ENCODE results near the gene CRMP1.
"Not testable (repeated sequence)": the region's sequence is repeated elsewhere in the genome, so short reads cannot be mapped to it uniquely, and the experiment has no call there.

Gene CRMP1

DNA sequence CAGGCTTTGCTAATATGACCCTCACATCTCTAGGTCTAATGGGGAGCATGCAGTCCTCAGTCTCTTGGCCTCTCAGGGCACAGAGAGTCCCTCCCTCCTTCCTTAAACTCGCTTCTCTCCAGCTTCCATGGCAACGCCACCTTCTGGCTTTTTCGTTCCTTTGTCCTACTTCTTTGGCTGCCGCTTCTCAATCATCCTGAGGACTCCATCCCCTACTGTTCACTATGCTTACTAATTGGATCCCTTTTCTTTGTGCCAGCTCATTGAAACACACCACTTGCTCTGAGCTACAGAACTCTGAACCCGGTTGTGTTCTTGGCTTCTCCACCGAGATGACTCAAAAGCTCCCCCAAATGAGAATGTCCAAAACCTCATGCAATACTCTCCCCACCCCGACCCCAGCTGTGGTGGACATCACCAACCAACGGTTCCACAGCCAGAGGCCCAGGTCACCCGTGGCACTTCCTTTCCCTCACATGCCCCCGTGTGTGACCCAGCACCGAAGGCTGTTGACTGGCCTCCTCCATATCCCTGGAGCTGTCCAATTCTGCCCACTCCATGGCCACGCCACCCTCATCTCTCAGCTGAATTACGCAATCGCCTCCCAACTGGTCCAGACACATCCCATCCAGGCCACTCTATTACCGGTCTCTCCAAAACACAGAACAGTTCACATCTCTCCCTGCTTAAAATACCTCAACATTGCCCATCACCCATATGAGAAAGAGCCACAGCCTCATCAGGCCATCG, 34.7 kb downstream of the CRMP1 start:
- peak in 18 of 58 donors; percentile 15 to 78 (median 39) for DNase-seq

DNA sequence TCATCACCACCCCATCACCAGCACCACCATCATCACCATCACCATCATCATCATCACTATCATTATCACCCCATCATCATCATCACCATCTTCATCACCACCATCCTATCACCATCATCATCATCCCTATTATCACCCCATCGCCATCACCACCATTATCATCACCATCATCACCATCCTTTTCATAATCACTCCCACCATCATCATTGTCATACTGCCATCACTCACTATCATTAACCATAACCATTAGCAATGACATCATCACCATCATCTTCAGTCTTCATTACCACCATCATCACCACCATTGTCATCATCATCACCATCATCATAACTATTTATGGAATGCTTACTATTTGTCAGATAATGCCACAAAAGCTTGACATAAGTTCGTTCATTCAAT, 35.7 kb downstream of the CRMP1 start:
- DNase-seq = no peak

DNA sequence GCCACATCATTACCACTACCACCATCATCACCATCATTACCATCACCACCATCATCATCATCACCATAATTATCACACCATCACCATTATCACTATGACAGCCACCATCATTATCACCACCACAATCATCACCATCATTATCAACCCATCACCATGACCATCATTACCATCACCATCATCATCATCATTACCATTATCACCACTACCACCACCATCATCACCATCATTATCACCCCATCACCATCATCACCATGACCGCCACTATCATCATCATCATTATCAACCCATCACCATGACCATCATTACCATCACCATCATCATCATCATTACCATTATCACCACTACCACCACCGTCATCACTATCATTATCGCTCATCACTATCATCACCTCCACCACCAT, 36.5 kb downstream of the CRMP1 start:
- not testable (repeated sequence) for DNase-seq

DNA sequence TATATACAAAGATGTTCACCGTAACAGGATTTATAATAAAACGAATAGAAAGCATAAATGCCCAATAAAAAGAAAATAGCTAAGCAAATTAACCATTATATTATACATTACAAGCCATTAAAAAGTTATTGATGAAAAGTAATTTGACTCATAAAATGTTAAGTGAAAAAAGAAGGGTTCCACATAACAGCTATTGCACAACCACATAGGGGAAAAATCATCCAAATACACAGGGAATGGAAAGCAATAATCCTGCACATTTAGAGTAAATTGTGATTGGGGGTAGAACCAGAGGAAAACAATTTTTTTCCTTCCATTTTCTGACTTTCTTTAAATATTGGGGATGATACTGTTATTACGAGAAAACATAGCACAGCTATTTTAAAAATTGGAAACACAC, 38.0 kb downstream of the CRMP1 start:
- no peak for DNase-seq

DNA sequence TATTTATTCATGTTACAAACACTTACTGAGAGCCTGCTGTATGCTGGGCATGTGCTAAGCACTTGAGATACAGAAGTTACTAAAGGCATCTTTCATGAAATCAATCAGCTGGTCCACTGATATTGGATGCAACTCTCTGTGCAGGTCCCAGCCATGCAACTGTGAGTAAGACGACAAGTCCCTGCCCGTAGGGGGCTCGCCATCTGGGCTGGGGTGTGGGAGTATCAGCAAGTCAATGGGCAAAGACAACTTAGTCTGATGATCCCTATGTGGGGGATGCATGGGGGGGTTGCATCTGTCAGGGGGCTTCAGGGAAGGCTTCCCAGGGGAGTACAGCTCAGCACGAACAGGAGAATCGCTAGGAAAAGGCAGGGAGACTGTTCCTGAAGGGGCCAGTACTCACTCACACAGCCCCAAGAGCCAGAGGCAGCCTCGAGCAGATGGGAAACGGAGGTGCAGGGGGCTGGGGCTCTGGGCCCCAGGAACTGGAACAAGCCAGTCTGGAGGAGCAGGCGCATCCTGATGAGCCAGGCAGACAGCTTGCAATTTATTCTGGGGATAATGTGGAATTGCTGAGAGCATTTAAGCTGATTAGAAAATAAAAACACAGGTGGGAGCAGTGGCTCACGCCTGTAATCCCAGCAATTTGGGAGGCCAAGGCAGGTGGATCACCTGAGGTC, 40.2 kb downstream of the CRMP1 start:
- no peak for DNase-seq

DNA sequence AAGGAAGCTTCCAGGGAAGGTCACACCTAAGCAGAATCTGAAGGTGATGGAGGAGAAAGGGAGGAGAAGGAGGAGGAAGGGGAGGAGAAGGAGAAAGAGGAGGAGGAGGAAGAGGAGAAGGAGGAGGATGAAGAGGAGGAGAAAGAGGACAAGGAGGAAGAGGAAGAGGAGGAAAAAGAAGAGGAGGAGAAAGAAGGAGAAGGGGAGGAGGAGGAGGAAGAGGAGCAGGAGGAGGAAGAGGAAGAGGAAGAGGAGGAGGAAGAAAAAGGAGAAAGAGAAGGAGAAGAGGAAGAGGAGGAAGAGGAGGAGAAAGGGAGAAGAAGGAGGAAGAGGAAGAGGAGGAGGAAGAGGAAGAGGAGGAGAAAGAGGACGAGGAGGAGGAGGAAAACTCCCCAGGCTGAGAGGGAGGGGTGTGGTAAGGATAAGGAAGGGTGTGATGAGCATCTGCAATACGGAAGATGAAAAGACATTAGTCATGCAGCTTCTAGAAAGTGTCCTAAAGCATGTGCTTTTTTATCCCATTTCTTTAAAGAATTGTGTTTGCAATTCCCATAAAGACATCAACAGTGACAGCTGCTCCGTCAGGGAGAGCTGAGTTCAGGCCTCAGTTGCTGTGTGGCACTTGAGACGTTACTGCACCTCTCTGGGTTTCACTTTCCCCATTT, 41.1 kb downstream of the CRMP1 start:
- no peak for DNase-seq

DNA sequence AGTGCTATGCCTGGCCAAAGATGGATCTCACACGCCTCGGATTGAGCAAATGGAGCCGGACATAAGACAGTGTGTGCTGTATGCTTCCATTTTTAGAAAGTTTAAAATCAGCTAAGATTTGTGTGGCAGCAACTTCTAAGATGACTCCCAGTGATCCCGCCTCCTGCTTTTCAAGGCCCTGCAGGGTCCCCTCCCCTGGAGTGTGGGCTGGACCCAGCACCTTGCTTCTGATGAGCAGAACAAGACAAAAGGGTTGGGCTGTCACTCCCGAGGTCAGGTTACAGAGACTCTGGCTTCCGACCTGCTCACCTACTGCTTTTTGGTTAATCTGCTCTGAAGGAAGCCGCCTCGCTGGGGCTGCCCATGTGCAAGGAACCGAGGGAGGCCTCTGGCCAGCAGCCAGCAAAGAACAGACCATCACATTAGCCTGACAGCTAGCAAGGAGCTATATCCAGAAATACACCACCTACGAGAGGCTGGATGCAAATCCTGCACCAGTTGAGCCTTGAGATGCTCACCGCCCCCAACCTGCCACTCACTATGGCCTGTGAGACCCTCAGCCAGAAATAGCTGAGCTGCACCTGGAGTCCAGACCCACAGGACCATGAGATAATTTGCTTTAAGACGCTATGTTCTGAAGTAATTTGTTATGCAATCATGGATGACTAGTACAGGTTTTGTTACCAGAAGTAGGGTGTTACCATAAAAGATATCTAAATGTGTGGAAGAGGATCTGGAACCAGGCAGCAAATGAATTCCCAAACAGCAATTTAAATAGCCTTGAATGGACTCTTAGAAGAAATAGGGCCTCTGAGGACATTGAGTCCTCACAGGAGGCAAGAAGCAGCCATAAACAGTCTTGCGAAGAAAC, 47.6 kb downstream of the CRMP1 start:
- peak in 23 of 58 donors; percentile 6 to 62 (median 40) for DNase-seq

DNA sequence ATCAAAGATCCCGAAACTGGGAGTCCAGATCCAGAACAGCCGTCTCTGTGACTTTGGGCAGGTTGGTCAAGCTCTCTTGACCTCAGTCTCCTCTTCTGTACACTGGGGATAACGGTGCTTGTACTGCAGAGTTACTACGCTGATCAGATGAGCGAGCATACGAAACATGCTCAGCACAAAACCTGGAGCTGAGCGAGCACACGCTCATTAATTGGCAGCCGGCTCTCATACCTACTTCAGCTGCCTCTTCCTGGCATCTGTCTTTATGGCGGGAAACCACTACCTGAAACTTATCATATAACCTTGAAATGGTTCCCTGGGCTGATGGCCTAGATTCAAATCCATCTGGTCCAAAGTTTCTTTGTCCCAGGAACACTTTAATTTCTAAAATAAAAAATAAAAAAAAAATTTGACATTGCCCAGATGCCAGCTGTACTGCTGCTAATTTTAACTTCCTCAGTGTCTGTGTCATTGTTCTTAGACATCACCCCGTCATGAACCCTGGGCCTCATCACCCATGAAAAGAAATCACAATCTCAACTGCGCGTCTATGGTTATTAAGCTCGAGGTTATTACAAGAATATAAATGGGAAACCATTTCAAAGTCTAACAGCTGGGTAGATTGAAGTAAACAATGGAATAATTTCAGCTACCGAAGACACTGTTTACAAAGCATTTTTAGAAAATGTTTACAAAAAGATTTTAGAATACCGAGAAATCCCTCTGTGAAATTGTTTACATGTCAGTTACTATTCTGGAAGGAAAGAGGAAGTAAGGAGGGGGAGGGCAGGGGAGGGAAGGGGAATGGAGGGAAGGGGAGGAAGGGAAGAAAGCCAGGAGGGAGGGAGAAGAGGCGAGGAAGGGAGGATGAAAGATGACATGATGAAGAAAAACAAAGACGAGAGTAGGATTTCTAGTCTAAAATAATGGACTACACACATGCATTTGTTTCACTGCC, 49.0 kb downstream of the CRMP1 start:
- no peak for DNase-seq

DNA sequence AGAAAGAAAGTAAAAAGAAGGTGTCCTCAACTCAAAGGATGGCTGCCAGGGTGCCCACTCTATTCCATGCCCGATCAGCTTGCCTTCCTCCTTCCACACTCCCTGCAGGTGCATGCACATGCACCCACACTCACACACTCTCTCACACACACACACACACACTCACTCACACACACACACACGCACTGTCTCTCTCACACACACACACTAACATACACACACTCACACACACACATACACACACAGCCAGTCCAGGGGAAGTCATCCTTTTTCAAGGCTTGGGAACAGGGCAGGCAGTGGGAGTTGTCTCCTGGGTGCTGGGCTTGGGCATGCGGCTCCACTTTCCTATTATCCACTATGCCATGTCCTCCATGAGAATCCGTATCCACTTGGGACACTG, 50.4 kb downstream of the CRMP1 start:
- DNase-seq = no peak

DNA sequence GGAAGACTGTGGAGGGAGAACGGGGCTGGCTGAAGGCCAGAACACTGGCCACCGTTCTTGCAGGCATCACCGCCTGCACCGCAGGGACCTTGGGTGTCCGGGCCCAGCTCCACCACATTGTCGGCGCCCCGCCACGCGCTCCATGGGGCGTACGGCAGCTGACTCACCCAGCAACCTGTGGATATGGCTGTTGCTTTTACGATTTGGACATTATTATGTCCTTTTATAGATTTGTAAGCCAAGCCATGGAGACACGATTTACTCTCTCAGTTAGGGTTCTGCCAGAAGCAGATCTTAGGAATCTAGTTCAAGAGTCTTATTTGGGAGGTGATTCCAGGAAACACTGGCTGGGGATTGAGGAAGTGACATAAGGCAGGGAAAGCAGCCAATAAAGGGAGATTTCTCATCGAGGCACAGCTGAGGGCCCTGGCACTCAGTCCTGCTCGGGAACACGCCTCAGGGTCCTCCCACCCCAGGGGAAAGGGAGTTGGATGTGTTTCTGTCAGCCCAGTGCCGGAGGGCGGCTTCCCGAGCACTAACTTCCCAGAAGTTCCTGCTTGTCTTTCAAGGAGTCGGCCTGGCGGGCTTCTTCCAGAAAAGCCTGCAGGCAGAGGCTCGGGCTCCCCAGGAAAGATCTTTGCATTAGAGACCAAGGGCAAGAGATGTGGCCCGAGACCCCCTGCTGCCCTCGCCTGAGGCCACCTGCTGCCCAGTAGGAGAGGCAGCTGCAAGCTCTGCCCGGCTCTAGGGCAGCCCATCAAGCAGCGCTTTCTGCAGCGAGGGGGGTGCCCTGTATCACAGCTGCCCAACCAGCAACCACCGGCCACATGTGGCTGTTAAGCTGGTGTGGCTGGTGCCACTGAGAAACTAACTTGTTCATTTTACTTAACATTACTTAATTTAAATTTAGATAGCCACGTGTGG, 52.9 kb downstream of the CRMP1 start:
- peak in 9 of 58 donors; percentile 5 to 79 (median 23) for DNase-seq

DNA sequence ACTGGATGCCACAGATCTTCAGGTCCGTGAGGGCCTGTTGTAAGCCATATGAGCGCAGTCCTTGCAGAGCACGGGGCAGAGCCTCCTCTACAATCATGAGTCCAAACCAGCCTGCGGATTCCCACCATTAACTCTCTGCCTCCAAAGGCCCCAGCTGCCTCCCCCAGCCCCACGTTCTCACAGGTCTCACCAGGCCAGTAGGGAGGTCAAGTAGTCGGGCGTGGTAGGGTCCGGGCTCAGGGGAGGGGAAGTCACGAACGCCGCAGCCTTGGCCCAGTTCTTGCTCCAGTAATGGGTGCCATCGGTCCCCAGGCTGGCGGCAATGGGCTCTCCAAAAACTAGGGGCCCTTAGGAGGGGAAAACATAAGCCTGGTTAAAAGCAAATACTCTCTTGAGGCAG, 53.6 kb downstream of the CRMP1 start:
- no peak for DNase-seq

DNA sequence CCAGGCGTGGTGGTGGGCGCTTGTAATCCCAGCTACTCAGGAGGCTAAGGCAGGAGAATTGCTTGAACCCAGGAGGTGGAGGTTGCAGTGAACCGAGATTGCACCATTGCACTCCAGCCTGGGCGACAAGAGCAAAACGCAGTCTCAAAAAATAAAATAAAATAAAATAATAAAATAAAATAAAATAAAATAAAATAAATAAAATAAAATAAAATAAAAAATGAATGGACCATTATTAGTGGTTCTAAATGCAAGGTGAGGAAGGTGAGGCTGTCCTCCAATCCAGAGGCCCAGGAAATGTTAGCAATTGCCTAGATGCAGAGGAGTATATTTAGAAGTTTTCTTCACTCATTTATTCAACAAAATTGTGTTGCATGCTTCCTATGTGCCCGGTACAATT, 55.4 kb downstream of the CRMP1 start:
- DNase-seq = not testable (repeated sequence)

DNA sequence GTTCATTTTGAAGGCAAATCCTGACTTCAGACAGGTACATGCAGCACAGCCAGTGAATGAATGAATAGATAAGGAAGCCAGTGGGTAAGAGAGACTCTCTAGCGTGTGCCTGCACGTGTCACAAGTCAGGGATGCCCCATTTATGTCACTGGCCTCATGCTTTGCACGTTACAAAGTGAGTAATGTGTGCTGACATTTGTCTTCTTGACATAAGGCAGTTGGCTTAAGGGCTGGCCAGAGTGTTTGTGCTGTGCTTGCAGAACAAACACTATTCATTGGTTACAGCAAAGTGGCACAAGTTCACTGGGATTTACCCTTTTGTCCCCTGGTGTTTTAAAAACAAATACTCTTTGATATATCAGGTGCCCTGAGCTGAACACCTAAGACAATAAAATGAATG, 55.9 kb downstream of the CRMP1 start:
- no peak for DNase-seq

DNA sequence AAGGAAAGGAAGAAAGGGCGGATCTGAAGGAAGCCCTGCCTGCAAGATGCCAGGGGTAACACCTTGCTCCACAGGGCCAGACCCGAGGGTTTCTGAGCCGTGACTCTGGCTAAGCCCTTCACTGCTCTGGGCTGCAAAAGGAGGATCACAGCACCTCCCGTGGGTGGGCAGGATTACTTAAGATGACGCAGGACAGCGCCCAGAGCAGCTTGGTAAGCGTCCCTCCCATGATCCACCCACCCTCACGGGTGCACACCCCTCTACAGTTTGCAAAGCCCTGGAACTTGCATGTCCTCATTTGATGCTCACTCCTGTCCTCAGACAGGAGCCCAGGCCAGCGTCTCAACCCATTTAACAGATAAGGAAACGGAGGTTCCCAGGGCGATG, 64.9 kb downstream of the CRMP1 start:
- DNase-seq = no peak

DNA sequence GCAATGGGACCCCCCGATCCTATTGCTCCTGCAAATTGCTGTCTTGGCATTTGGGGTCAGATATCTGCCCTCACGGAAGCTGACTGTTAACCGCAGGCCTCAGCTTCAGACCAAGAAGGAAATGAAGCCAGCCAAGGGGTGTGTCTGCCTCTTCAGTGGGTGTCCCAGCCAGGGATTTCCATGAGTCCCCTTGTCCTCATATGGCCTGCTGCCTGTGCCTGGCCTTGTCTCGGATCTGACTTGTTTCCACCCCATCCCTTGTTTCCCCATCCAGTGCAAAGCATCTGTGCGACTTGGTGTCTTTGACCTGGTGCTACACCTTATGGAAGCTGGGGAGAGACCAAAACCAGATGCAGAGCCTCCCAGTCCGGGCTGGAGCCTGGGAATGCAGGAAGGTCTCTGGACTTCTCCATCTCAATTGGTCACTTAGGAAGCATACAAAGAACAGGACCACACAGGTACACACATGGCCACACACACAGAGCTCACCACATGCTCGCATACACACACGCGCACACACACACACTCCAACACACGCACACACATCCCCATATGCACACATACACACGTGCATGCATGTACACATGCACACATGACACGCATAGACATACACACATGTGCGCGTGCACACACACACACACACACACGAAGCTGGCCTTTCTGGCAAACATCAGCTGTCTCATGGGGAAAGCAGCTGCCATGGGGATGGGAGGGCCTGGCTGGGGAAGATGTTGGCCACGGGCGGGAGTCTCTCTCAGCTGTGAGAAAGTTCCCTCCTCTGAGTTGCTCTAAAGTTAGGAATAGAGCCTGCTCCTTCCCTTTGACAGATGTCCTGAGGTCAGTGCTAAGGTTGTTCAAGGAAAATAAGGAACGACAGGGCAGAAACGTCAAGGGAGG, 65.5 kb downstream of the CRMP1 start:
- DNase-seq = no peak

DNA sequence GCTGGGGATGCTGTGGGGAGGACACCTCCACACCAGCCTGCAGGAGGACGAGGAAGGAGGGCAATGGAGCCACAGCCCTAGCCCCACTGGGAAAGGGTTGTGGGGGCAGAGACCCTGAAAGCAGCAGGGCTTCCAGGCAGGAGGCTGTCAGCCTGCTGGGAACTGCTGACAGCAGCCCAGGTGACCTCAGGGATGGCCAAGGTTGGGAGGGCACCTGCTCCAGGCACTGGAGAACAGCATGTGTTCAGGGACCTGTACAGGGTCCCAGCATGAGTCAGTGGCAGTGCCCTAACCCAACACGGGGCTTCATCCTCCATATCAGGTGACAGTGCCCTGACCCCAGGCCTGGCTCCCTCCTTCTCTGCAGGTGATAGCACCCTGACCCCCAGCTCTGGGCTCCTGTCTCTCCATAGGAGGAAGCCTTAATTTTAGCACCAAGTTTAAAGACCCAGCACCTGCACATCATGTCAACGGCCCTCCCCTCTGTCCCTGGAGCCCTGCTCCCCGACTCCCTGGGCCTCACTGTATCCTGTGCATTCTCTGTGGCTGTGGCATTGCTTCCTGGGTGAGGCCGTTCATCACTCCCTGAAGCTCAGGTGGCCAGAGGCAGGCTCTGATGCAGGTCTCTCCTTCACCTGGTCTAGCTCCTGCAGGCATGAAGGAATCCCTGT, 66.3 kb downstream of the CRMP1 start:
- DNase-seq = no peak

DNA sequence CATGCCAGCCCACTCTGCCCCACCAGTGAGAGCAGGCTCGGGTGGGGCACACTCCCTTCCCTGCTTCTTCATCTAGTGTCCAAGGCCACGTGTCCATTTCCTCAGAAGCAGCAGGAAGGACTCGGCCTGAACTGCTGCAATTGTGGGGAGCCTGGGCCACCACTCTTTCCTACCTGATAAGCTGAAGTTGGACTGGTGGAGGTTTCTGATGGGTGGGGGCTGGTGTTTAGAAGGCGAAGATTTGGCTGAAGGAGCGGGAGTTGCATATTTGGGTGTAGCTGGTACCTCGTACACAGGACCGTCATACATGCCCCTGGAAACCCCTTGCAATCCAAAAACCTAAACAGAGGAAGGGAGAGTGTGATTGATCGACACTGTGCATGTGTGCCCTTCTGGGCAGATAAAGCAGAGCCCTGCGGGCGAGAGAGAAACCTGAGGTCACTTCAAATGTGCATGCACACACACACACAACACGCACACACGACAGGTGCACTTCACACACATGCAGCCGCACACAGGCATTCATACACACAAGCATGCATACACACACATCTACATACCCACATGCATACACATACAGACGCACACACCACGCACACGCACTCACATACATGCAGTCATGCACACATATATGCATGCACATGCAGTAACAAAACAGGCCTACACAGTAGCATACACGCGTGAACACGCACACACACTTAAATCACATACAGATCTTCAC, 67.4 kb downstream of the CRMP1 start:
- no peak for DNase-seq
